H1 (cell line): ENCODE data around the gene ZCRB1.

Experiments used
- CBX5 ChIP-seq: fragments of 300-800, 300-1000 bp; sonication (generic); IDR thresholded peaks from 2 replicates; pipeline ENCODE4 v1.7.1; 2016; ENCODE audit warnings: antibody characterized with exemption, low read length, low read depth
- CEBPB ChIP-seq: IDR thresholded peaks from 2 replicates; pipeline ENCODE4 v1.6.1; 2012; ENCODE audit warnings: low read depth, low read length
- CTCF ChIP-seq, 3 experiments: IDR thresholded peaks; 1 replicate in 2 of 3; 2 replicates in 1 of 3; pipeline versions ENCODE4 v1.5.1 to v1.6.1; 2011; ENCODE audit warnings: low read length in 3 of 3, mild to moderate bottlenecking in 3 of 3, inconsistent platforms in 2 of 3, low read depth in 1 of 3, moderate library complexity in 1 of 3; ENCODE audit not compliant: insufficient read depth in 1 of 3; ENCODE audit errors: control extremely low read depth in 1 of 3
- EGR1 ChIP-seq: IDR thresholded peaks from 2 replicates; pipeline ENCODE4 v1.6.1; 2011; ENCODE audit warnings: low read depth, low read length, borderline replicate concordance
- EZH2 ChIP-seq: fragments of 200-600 bp; sonication (generic); IDR thresholded peaks from 2 replicates; pipeline ENCODE4 v1.7.1; 2012; ENCODE audit warnings: low read depth, mild to moderate bottlenecking, moderate library complexity, low read length, inconsistent platforms; ENCODE audit not compliant: severe bottlenecking
- GABPA ChIP-seq: IDR thresholded peaks from 2 replicates; pipeline ENCODE4 v1.6.1; 2011; ENCODE audit warnings: mild to moderate bottlenecking, low read length, moderate library complexity, borderline replicate concordance; ENCODE audit not compliant: insufficient read depth
- JUN ChIP-seq: IDR thresholded peaks from 2 replicates; pipeline ENCODE4 v1.6.1; 2011; ENCODE audit warnings: low read depth, mild to moderate bottlenecking, improper control_type of control experiment, low read length
- KDM4A ChIP-seq: IDR thresholded peaks from one replicate; pipeline ENCODE4 v1.7.1; 2012; ENCODE audit warnings: low read depth, mild to moderate bottlenecking, moderate library complexity, low read length, inconsistent platforms; ENCODE audit not compliant: severe bottlenecking
- POLR2A ChIP-seq, 2 experiments: IDR thresholded peaks; 1 replicate in 1 of 2; 2 replicates in 1 of 2; pipeline ENCODE4 v1.6.1; 2011; ENCODE audit warnings: low read depth in 2 of 2, low read length in 2 of 2, mild to moderate bottlenecking in 2 of 2; ENCODE audit errors: control extremely low read depth in 1 of 2
- TEAD4 ChIP-seq: IDR thresholded peaks from 2 replicates; pipeline ENCODE4 v1.6.1; 2012; ENCODE audit warnings: low read depth, low read length, inconsistent platforms, mixed read lengths
- ZNF274 ChIP-seq: IDR thresholded peaks from 2 replicates; pipeline ENCODE4 v1.7.0; 2012; ENCODE audit warnings: low read length, borderline replicate concordance; ENCODE audit errors: extremely low read depth

DNA sequence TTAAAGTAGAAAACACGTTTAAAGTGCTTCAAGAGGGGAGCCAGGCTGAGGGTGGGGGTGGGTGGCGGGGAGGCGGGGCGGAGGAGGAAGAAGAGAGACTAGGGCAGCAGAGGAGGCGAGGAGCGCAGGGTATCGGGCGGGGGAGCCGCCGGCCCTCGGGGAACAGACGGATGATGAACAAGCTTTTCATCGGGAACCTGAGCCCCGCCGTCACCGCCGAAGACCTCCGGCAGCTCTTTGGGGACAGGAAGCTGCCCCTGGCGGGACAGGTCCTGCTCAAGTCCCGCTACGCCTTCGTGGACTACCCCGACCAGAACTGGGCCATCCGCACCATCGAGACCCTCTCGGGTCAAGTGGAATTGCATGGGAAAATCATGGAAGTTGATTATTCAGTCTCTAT lies 39.2 kb downstream of the ZCRB1 start:
- no peak for TF ChIP-seq KDM4A
- TF ChIP-seq CTCF (IDR thresholded peaks at IDR 0.05; ENCODE audit: control extremely low read depth in 1 of 3, insufficient read depth in 1 of 3, low read depth in 1 of 3, low read length in 3 of 3) = no peak
- TF ChIP-seq CEBPB = no peak
- TF ChIP-seq EZH2 = no peak
- TF ChIP-seq ZNF274 = no peak
- no peak for TF ChIP-seq CBX5
- no peak for TF ChIP-seq GABPA
- TF ChIP-seq TEAD4 = no peak
- TF ChIP-seq JUN = no peak
- TF ChIP-seq EGR1 = no peak
- no peak for TF ChIP-seq POLR2A (IDR thresholded peaks at IDR 0.05; ENCODE audit: control extremely low read depth in 1 of 2, low read depth in 2 of 2, low read length in 2 of 2)
